Subcutaneous abdominal adipose tissue (tissue), 5 donors: ENCODE results near the gene ROBO1.

Source experiments
- H3K27ac ChIP-seq: one replicate; pipeline ENCODE4 v1.7.0; 2013; ENCODE audit warnings: low read depth, mild to moderate bottlenecking, inconsistent platforms, low read length, moderate library complexity
- H3K27me3 ChIP-seq, 5 donors: one replicate each; pipeline ENCODE4 v1.7.0; 2013; ENCODE audit warnings: low read length in 5 of 5, inconsistent platforms in 1 of 5; ENCODE audit not compliant: control insufficient read depth in 5 of 5, insufficient read depth in 4 of 5
- H3K36me3 ChIP-seq, 5 donors: one replicate each; pipeline ENCODE4 v1.7.0; 2013; ENCODE audit warnings: low read length in 5 of 5; ENCODE audit not compliant: control insufficient read depth in 5 of 5, insufficient read depth in 5 of 5
- H3K4me1 ChIP-seq, 5 donors: one replicate each; pipeline ENCODE4 v1.7.0; 2013; ENCODE audit warnings: low read length in 5 of 5, mild to moderate bottlenecking in 3 of 5, moderate library complexity in 1 of 5; ENCODE audit not compliant: control insufficient read depth in 5 of 5, insufficient read depth in 5 of 5
- H3K4me3 ChIP-seq, 5 donors: one replicate each; pipeline ENCODE4 v1.7.0; 2013; ENCODE audit warnings: low read length in 5 of 5, low read depth in 1 of 5
- H3K9ac ChIP-seq, 5 donors: one replicate each; pipeline ENCODE4 v1.7.0; 2013; ENCODE audit warnings: low read length in 5 of 5, mild to moderate bottlenecking in 4 of 5, moderate library complexity in 3 of 5
- H3K9me3 ChIP-seq, 5 donors: one replicate each; pipeline ENCODE4 v1.7.0; 2013; ENCODE audit warnings: low read length in 5 of 5; ENCODE audit not compliant: control insufficient read depth in 5 of 5
- donor health status: healthy.
- donor health status: healthy.
- donor health status: healthy.
- donor health status: healthy.
- donor health status: healthy.

ROBO1 gene

DNA sequence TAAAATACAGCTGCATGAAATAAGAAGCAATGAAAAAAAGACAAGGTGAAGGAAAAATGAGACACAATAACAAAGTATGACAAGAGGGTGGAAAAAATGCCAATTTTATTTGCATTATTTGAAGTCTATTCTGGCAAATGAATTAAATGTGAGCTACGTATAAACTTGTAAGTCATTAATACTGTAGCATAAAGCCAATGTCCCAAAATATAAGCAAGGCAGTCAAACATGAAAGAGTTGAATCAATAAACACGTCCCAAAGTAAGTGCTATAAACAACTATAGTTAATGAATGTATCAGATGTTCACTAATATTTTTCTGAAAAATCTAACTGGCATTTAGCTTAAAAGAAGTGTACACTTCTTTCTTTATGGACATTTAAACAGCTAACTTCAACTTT is 481.9 kb downstream of the ROBO1 start:
- Histone ChIP-seq H3K4me1 (no peaks in the 10 kb centered on the region), H3K9ac (no peak overlapping the region), H3K27me3 (no peaks in the 10 kb centered on the region), H3K4me3 (no peak overlapping the region), H3K9me3 (no peaks in the 10 kb centered on the region), H3K27ac (no peak overlapping the region), H3K36me3 (no peaks in the 10 kb centered on the region)

DNA sequence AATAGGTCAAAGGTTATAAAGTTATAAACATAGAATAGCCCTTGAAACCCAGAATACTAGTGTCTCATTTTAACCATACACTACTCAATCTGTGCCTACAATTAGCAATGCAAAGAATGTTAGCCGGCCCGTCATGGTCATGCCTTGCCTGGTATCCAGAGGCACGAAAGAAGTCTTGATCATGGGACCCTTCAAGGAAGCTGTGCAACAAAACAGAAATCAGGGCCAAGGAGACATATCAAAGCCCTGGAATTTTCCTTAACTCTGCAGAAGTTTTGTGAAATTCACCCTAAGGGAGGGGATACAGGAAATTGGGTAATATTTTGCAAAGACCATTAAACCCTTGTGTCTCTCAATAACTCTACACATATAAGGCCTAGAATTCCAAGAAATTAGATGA is 482.4 kb downstream of the ROBO1 start:
- Histone ChIP-seq H3K9ac (no peak overlapping the region), H3K4me3 (no peak overlapping the region), H3K4me1 (no peaks in the 10 kb centered on the region), H3K9me3 (no peaks in the 10 kb centered on the region), H3K36me3 (no peaks in the 10 kb centered on the region), H3K27me3 (no peaks in the 10 kb centered on the region), H3K27ac (no peak overlapping the region)

DNA sequence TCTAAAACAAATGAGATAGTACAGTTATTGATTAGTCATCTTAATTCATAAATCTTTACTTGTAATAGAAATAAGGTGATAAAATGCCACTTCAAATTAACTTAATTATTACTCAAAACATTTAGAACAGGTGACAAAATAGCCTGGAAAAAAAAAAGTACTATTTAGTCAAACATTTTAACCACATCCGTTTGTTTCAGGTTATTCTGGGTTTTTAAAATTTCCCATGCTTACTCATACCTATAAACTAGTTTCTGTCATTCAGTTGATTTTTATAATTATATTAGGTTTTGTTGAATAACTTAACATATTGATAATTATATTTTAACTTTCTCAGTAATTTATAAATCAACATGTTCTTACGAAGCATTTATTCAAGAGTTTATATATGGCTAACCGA is 483.0 kb downstream of the ROBO1 start:
- Histone ChIP-seq H3K4me1 (no peaks in the 10 kb centered on the region), H3K27ac (no peak overlapping the region), H3K9me3 (no peaks in the 10 kb centered on the region), H3K9ac (no peak overlapping the region), H3K27me3 (no peaks in the 10 kb centered on the region), H3K4me3 (no peak overlapping the region), H3K36me3 (no peaks in the 10 kb centered on the region)

DNA sequence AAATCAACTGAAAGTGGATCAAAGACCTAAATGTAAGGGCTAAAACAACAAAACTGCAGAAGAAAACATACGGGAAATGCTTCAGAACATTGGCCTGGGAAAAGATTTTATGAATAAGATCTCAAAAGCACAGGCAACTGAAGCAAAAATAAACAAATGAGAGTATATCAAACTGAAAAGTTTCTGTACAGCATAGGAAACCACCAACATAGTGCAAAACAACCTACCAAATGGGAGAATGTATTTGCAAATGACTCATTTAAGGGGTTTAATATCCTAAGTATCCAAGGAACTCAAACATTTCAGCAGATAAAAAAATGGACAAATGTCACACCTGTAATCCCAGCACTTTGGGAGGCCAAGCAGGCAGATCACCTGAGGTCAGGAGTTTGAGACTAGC is 489.1 kb downstream of the ROBO1 start:
- Histone ChIP-seq H3K27ac (no peak overlapping the region), H3K9me3 (peaks cover 0 to 10% (median 0%) of the 10 kb centered on the region in 5 donors), H3K36me3 (no peaks in the 10 kb centered on the region), H3K27me3 (no peaks in the 10 kb centered on the region), H3K9ac (no peak overlapping the region), H3K4me3 (no peak overlapping the region), H3K4me1 (no peaks in the 10 kb centered on the region)

DNA sequence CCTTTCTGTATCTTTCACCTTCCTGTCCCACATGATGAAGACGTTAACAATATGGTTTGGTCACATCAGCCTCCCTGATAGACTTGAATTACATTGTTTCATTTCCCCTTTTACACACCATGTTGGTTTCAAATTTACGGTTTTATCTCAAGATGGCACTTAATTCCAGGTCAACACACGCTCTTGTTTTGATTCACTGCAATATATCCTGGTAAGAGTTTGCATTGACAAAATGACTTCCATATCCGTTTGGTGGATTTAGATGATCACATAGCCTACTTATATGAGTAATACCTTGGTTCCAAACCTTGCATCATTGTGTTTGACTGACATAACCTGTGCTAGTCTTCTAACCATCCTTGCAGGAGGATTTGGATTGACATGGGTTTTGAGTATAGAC is 499.4 kb downstream of the ROBO1 start:
- no peaks in the 10 kb centered on the region for H3K27me3 ChIP-seq
- no peaks in the 10 kb centered on the region for H3K4me1 ChIP-seq
- H3K9me3 ChIP-seq, result peaks cover 0 to 5% (median 0%) of the 10 kb centered on the region in 5 donors
- no peaks in the 10 kb centered on the region for H3K36me3 ChIP-seq
- no peak overlapping the region for H3K9ac ChIP-seq
- H3K4me3 ChIP-seq, result no peak overlapping the region
- H3K27ac ChIP-seq, result no peak overlapping the region

DNA sequence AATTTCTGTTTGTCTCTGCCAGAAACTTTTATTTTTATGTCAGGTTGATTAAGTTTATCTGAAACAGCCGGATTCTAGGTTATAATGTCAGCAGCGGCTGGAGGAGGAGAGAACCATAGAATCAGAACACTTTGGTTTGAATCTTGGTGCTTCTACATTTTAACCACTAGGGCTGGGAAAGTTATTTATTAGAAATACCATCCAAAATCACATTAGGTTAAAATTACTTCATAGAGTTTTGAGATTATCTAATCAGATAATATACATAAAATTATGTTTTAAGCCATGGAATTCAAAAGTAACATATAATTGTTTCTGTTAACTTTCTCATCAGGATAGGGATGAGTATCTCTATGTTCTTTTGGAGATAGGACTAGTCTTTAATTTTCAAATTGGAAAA is 502.9 kb downstream of the ROBO1 start:
- H3K4me3 ChIP-seq, result no peak overlapping the region
- no peaks in the 10 kb centered on the region for H3K9me3 ChIP-seq
- H3K27me3 ChIP-seq, result no peaks in the 10 kb centered on the region
- H3K36me3 ChIP-seq, result no peaks in the 10 kb centered on the region
- no peaks in the 10 kb centered on the region for H3K4me1 ChIP-seq
- H3K27ac ChIP-seq, result no peak overlapping the region
- H3K9ac ChIP-seq, result no peak overlapping the region

DNA sequence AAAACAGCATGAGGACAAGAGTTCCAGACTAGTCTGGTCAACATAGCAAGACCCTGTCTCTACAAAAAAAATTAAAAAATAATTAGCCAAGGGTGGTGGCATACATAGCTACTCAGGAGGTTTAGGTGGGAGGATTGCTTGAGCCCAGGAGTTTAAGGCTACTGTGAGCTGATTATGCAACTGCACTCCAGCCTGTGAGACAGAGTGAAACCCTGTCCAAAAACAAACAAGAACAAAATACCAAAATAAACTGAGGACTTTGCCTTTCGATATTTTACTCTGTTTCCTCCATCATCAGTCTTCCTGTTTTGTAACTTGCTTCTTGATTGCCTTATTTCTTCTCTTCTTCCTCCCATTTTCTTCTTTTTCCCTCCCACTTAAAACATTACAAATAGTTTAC is 504.4 kb downstream of the ROBO1 start:
- Histone ChIP-seq H3K36me3 (no peaks in the 10 kb centered on the region), H3K9me3 (no peaks in the 10 kb centered on the region), H3K9ac (no peak overlapping the region), H3K27me3 (no peaks in the 10 kb centered on the region), H3K4me3 (no peak overlapping the region), H3K27ac (no peak overlapping the region), H3K4me1 (no peaks in the 10 kb centered on the region)

DNA sequence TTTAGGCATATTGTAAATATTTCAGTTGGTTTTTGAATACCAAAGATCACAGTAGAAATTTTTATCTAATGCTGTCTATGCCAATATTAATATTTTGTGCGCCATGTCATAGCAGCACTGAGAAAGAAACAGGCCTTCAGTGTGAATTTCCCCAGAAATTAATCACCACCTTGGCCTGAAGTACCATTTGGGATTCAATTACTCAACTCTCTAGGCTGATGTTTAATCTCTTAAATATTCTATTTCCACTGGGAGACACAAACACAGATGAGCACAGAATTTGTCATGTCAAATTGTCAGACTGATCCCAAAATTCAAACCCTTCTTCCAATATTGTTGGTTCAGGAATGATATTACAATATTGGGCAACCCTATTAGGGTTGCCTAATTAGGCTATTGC is 509.3 kb downstream of the ROBO1 start:
- Histone ChIP-seq H3K4me3 (no peak overlapping the region), H3K27me3 (no peaks in the 10 kb centered on the region), H3K4me1 (no peaks in the 10 kb centered on the region), H3K27ac (no peak overlapping the region), H3K9me3 (no peaks in the 10 kb centered on the region), H3K36me3 (no peaks in the 10 kb centered on the region), H3K9ac (no peak overlapping the region)

DNA sequence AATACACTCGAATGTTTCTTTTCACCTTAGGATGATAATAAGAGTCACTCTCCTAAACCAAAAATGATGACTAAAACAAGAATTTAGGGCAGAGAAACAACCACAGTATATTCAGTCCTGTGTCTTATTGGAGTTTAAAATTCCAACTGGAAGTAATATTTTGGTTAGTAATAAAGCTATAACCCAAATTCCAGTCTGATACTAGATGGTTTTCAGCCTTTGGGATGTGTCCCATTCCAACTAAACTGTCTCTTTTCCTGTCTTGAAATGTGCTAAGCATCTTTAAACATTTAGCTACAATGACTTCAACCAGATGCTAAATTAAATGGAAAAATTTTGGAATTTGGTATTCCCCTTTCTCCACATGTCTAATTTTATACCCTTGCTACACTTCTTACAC is 510.0 kb downstream of the ROBO1 start:
- Histone ChIP-seq H3K27me3 (no peaks in the 10 kb centered on the region), H3K36me3 (no peaks in the 10 kb centered on the region), H3K4me1 (no peaks in the 10 kb centered on the region), H3K27ac (no peak overlapping the region), H3K9me3 (no peaks in the 10 kb centered on the region), H3K4me3 (no peak overlapping the region), H3K9ac (no peak overlapping the region)

DNA sequence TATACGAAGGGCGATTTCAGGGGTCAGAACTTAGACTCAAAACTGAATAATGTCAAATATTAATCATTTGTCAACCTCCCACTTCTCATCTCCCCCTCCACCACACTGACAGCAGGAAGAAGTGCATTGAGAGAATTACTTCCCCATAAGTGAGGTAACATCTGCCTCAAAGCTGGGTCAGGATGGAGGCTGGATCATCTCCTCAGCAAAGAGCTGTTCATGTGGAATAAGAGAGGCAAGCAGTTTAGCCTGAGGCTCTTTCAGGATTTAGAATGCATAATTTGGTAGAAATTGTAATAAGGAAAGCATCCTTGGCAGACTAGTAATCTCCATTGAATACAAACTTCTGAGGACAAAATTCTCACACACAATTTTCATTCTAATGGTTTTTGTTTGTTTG is 512.1 kb downstream of the ROBO1 start:
- Histone ChIP-seq H3K4me3 (no peak overlapping the region), H3K9ac (no peak overlapping the region), H3K27me3 (no peaks in the 10 kb centered on the region), H3K27ac (no peak overlapping the region), H3K9me3 (no peaks in the 10 kb centered on the region), H3K4me1 (no peaks in the 10 kb centered on the region), H3K36me3 (no peaks in the 10 kb centered on the region)

DNA sequence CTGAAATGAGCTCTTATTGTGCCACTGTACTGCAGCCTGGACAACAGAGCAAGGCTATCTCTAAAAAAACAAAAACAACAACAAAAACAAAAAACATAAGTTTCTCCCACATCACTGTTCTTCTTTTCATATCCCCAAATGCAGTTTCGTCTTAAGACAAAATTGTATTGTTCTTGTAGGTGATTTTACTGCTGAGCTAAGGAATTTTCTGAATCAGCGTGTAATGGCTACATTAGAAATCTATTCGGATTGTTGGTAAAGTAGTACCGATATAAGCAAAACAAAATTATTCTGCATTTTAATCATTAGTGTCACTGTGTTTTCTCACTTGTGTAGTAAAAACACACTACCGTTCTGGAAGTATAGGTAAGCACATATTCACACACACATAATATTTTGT is 512.5 kb downstream of the ROBO1 start:
- Histone ChIP-seq H3K4me1 (no peaks in the 10 kb centered on the region), H3K4me3 (no peak overlapping the region), H3K9me3 (no peaks in the 10 kb centered on the region), H3K36me3 (no peaks in the 10 kb centered on the region), H3K9ac (no peak overlapping the region), H3K27ac (no peak overlapping the region), H3K27me3 (no peaks in the 10 kb centered on the region)
